Lower lobe of right lung (tissue), 2 donors: ENCODE data around the gene USP44. TPM values are rescaled to one million over a fixed set of nuclear protein-coding genes. Genes with fewer than 3 reads are reported as not detected.
"Not testable (repeated sequence)": the region's sequence is repeated elsewhere in the genome, so short reads cannot be mapped to it uniquely, and the experiment has no call there.

Experiments
- ATAC-seq, 2 donors: fragments of 200-7000 bp; cut with Tn5 transposase; one replicate each; pipeline ENCODE4 v1.9.1; 2020 to 2022; ENCODE audit warnings: mild to moderate bottlenecking in 2 of 2, moderate library complexity in 2 of 2
- DNase-seq: peaks from one replicate; pipeline ENCODE4 v3.0.0-alpha.2; 2020
- H3K27ac ChIP-seq: fragments of 200-600 bp; one replicate; pipeline ENCODE4 v1.8.0; 2022
- H3K27me3 ChIP-seq: fragments of 200-600 bp; one replicate; pipeline ENCODE4 v1.8.0; 2022; ENCODE audit warnings: low read depth
- H3K36me3 ChIP-seq: fragments of 200-600 bp; one replicate; pipeline ENCODE4 v1.8.0; 2022; ENCODE audit warnings: mild to moderate bottlenecking
- H3K4me1 ChIP-seq: fragments of 200-600 bp; one replicate; pipeline ENCODE4 v1.8.0; 2022
- H3K4me3 ChIP-seq: fragments of 200-600 bp; one replicate; pipeline ENCODE4 v1.8.0; 2022; ENCODE audit warnings: mild to moderate bottlenecking
- H3K9me3 ChIP-seq: fragments of 200-600 bp; one replicate; pipeline ENCODE4 v1.8.0; 2022
- intact Hi-C: fragments of 100-400 bp; cut with DNase I; formaldehyde crosslinking; loops from one replicate; pipeline ENCODE4 v1.11.0; 2022
- total RNA-seq: library from RNA; stranded (reverse); fragmentation: NEBNext Ultra II Directional; extraction: Animal tissue kit (Norgen Biotek cat#: 25700); gene quantifications from one replicate; pipeline ENCODE4 v1.2.1, GENCODE V29; 2021
- TF ChIP-seq, protein P1 (sequence below): fragments of 200-600 bp; IDR thresholded peaks from one replicate; pipeline ENCODE4 v1.8.0; 2022; ENCODE audit warnings: antibody characterized with exemption, mild to moderate bottlenecking
- donor health status: DM: no; HTN: yes; CAD: no; lungs with severe emphysema.

Gene USP44
- total RNA-seq, 1 donor from 2014 or later, result 17.8 TPM

GRCh38 chr12:95574799-95575452, 23.6 kb upstream of the USP44 start:
- Histone ChIP-seq H3K4me3 (no peak overlapping the region), H3K4me1 (no peaks in the 10 kb centered on the region), H3K27me3 (no peaks in the 10 kb centered on the region), H3K36me3 (no peaks in the 10 kb centered on the region), H3K27ac (no peak overlapping the region), H3K9me3 (no peaks in the 10 kb centered on the region)
- DNase-seq (no peak), ATAC-seq (peak; percentile 64 to 78)
- intact Hi-C loops, result no loop called here
- TF ChIP-seq, protein P1, sequence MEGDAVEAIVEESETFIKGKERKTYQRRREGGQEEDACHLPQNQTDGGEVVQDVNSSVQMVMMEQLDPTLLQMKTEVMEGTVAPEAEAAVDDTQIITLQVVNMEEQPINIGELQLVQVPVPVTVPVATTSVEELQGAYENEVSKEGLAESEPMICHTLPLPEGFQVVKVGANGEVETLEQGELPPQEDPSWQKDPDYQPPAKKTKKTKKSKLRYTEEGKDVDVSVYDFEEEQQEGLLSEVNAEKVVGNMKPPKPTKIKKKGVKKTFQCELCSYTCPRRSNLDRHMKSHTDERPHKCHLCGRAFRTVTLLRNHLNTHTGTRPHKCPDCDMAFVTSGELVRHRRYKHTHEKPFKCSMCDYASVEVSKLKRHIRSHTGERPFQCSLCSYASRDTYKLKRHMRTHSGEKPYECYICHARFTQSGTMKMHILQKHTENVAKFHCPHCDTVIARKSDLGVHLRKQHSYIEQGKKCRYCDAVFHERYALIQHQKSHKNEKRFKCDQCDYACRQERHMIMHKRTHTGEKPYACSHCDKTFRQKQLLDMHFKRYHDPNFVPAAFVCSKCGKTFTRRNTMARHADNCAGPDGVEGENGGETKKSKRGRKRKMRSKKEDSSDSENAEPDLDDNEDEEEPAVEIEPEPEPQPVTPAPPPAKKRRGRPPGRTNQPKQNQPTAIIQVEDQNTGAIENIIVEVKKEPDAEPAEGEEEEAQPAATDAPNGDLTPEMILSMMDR, result peak; percentile 65

GRCh38 chr12:95573951-95574576, 22.8 kb upstream of the USP44 start:
- no peak for ATAC-seq
- Histone ChIP-seq H3K27ac (no peak overlapping the region), H3K9me3 (no peaks in the 10 kb centered on the region), H3K4me1 (no peaks in the 10 kb centered on the region), H3K36me3 (no peaks in the 10 kb centered on the region), H3K4me3 (no peak overlapping the region), H3K27me3 (no peaks in the 10 kb centered on the region)
- DNase-seq, result no peak
- TF ChIP-seq, protein P1, result no peak
- intact Hi-C loops, result no loop called here

DNA sequence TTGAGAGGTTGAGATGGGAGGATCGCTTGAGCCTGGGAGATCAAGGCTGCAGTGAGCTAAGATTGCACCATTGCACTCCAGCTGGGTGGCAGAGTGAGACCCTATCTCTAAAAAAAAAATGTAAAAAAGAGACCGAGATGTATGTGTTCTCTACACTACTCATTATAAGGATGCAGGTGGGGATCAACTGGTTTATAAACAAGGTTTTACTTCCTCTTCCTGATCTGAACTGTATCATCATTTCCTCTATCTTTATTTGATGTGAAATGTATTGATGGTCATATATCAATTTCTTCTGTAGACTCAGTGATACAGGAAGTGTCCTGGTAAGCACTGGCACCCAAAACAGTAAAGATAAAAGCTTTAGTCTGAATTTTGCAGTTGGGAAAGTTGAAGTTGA, 20.1 kb upstream of the USP44 start:
- ATAC-seq, result no peak
- intact Hi-C loops, result no loop called here

DNA sequence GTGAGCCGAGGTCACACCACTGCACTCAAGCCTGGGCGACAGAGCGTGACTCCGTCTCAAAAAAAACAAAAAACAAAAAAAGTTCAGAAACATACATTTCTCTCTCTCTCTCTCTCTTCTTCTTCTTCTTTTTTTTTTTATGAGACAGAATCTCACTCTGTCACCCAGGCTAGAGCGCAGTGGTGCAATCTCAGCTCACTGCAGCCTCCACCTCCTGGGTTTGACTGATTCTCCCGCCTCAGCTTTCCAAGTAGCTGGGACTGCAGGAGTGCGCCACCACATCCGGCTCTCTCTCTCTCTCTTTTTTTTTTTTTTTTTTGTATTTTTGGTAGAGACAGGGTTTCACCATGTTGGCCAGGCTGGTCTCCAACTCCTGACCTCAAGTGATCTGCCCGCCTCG, 16.8 kb upstream of the USP44 start:
- H3K27ac ChIP-seq, ATAC-seq, intact Hi-C loops, H3K4me1 ChIP-seq, H3K36me3 ChIP-seq, H3K4me3 ChIP-seq, H3K9me3 ChIP-seq, H3K27me3 ChIP-seq, DNase-seq: not testable (repeated sequence)

More for the DNA sequence above, 20.1 kb upstream of the USP44 start:
- DNase-seq, result no peak
- TF ChIP-seq, protein P1, result no peak
- H3K9me3 ChIP-seq, result no peaks in the 10 kb centered on the region
- H3K4me3 ChIP-seq, result no peak overlapping the region
- H3K36me3 ChIP-seq, result no peaks in the 10 kb centered on the region
- no peak overlapping the region for H3K27ac ChIP-seq
- no peaks in the 10 kb centered on the region for H3K27me3 ChIP-seq
- H3K4me1 ChIP-seq, result no peaks in the 10 kb centered on the region

- Histone ChIP-seq H3K36me3 (no peaks in the 10 kb centered on the region), H3K9me3 (no peaks in the 10 kb centered on the region), H3K4me1 (no peaks in the 10 kb centered on the region), H3K4me3 (no peak overlapping the region), H3K27me3 (no peaks in the 10 kb centered on the region), H3K27ac (no peak overlapping the region)
- ATAC-seq (no peak), DNase-seq (no peak)
- TF ChIP-seq, protein P1, result no peak
- intact Hi-C loops, result no loop called here
Measured at GRCh38 chr12:95557625-95558024, 6.3 kb upstream of the USP44 start.

DNA sequence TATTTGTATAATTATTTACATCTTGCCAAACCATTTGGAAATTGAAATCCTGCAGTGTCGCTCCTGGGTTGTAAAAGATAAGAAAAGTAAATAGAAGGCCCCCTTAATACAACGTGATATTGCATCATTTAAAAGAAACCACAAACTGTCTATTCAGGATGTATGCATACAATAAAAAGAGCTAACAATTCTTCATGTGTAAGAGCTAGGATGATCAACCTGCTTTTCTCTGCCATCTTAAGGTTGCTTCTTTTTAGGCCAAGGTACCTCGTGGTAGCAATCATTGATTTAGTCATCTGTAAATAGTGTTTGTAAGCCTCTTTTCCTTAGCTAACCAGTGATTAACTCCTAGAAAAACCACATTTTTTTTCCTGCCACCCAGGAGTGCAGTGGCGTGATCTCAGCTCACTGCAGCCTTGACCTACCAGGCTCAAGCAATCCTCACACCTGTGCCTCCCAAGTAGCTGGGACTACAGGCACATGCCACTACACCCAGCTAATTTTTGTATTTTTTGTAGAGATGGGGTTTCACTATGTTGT, 3.3 kb upstream of the USP44 start:
- TF ChIP-seq, protein P1, result no peak
- Histone ChIP-seq H3K4me1 (no peaks in the 10 kb centered on the region), H3K27ac (no peak overlapping the region), H3K36me3 (no peaks in the 10 kb centered on the region), H3K4me3 (no peak overlapping the region), H3K9me3 (peaks cover 3% of the 10 kb centered on the region), H3K27me3 (no peaks in the 10 kb centered on the region)
- ATAC-seq (no peak), DNase-seq (no peak)
- intact Hi-C loops, result no loop called here
